Coronary artery (tissue), 2 donors: ENCODE measurements around the gene SPOCD1.

Experiments used
- DNase-seq: peaks from one replicate; pipeline ENCODE4 v3.0.0-alpha.2; 2017; ENCODE audit warnings: low spot score
- H3K27ac ChIP-seq, 2 donors: fragments of 200-600 bp; sonication (generic); one replicate each; pipeline ENCODE4 v1.5.1; 2016 to 2019
- H3K4me3 ChIP-seq: fragments of 200-600 bp; sonication (generic); 2 replicates; pipeline ENCODE4 v1.5.1; 2016; ENCODE audit warnings: mild to moderate bottlenecking, moderate library complexity
- CTCF ChIP-seq: fragments of 200-600 bp; sonication (generic); IDR thresholded peaks from one replicate; pipeline ENCODE4 v1.5.1; 2019; ENCODE audit warnings: antibody characterized with exemption

The SPOCD1 gene

GRCh38 chr1:31797216-31797615, 18.6 kb downstream of the SPOCD1 start:
- Histone ChIP-seq H3K27ac (no peak overlapping the region), H3K4me3 (no peak overlapping the region)
- TF ChIP-seq CTCF = no peak
- no peak for DNase-seq

GRCh38 chr1:31796707-31797106, 19.1 kb downstream of the SPOCD1 start:
- no peak overlapping the region for H3K4me3 ChIP-seq
- TF ChIP-seq CTCF = no peak
- no peak overlapping the region for H3K27ac ChIP-seq
- DNase-seq = no peak

GRCh38 chr1:31795801-31796621, 19.8 kb downstream of the SPOCD1 start:
- peak; percentile 61 for DNase-seq
- no peak overlapping the region for H3K4me3 ChIP-seq
- no peak for TF ChIP-seq CTCF
- H3K27ac ChIP-seq = no peak overlapping the region

GRCh38 chr1:31795096-31795675, 20.6 kb downstream of the SPOCD1 start:
- no peak for DNase-seq

GRCh38 chr1:31793586-31794285, 22.1 kb downstream of the SPOCD1 start:
- H3K4me3 ChIP-seq = no peak overlapping the region
- no peak for TF ChIP-seq CTCF
- no peak overlapping the region for H3K27ac ChIP-seq
- DNase-seq = peak; percentile 61

More at GRCh38 chr1:31795096-31795675, 20.6 kb downstream of the SPOCD1 start:
- TF ChIP-seq CTCF = no peak
- no peak overlapping the region for H3K4me3 ChIP-seq
- no peak overlapping the region for H3K27ac ChIP-seq

GRCh38 chr1:31793086-31793485, 22.7 kb downstream of the SPOCD1 start:
- H3K4me3 ChIP-seq = no peak overlapping the region
- no peak for TF ChIP-seq CTCF
- H3K27ac ChIP-seq = no peak overlapping the region
- peak; percentile 60 for DNase-seq
